ENCODE measurements around the gene BRD9.

BRD9 gene

DNA sequence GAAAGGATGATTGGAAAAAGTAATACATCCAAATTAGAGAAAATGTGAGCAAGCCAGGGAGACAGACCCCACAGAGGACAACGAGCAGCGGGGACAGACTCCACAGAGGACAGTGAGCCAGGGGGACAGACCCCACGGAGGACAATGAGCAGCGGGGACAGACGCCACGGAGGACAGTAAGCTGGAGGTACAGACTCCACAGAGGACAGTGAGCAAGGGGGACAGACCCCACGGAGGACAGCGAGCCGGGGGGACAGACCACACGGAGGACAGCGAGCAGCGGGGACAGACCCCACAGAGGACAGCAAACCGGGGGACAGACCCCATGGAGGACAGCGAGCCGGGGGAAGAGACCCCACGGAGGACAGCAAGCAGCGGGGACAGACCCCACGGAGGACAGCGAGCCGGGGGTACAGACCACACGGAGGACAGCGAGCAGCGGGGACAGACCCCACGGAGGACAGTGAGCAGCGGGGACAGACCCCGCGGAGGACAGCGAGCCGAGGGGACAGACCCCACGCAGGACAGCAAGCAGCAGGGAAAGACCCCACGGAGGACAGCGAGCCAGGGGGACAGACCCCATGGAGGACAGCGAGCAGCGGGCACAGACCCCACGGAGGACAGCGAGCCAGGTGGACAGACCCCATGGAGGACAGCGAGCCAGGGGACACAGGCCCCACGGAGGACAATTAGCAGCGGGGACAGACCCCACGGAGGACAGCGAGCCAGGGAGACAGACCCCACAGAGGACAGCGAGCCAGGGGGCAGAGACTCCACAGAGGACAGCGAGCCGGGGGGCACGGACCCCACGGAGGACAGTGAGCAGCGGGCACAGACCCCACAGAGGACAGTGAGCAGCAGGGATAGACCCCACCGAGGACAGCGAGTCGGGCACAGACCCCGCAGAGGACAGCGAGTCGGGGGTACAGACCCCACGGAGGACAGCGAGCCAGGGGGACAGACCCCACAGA, 39.9 kb downstream of the BRD9 start:
- DNase-seq (ENCODE audit: insufficient read length, low spot score) (no peak), FAIRE-seq (no peak)
- TF ChIP-seq, protein P1, sequence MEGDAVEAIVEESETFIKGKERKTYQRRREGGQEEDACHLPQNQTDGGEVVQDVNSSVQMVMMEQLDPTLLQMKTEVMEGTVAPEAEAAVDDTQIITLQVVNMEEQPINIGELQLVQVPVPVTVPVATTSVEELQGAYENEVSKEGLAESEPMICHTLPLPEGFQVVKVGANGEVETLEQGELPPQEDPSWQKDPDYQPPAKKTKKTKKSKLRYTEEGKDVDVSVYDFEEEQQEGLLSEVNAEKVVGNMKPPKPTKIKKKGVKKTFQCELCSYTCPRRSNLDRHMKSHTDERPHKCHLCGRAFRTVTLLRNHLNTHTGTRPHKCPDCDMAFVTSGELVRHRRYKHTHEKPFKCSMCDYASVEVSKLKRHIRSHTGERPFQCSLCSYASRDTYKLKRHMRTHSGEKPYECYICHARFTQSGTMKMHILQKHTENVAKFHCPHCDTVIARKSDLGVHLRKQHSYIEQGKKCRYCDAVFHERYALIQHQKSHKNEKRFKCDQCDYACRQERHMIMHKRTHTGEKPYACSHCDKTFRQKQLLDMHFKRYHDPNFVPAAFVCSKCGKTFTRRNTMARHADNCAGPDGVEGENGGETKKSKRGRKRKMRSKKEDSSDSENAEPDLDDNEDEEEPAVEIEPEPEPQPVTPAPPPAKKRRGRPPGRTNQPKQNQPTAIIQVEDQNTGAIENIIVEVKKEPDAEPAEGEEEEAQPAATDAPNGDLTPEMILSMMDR (IDR thresholded peaks at IDR 0.05; ENCODE audit: insufficient read depth, missing control alignments): no peak

DNA sequence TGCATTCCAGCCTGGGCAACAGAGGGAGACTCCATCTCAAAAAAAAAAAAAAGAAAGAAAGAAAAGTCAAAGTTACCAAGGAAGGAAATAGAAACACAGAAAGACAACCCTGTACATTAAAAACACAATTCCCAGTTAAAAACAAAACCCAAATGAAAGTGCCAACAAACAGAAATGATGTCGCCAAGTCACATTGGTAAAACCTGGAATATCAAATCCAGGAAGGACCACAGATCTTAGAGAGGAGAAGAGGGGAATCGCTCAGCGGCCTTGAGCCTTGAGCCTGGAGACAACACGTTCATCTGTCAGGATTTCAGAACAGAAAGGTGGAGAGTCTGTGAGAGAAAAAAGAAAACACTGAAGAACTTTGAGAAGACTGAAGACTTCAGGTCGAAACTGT, 40.6 kb downstream of the BRD9 start:
- TF ChIP-seq, protein P1 (IDR thresholded peaks at IDR 0.05; ENCODE audit: insufficient read depth, missing control alignments): no peak
- DNase-seq (ENCODE audit: insufficient read length, low spot score) (no peak), FAIRE-seq (no peak)

DNA sequence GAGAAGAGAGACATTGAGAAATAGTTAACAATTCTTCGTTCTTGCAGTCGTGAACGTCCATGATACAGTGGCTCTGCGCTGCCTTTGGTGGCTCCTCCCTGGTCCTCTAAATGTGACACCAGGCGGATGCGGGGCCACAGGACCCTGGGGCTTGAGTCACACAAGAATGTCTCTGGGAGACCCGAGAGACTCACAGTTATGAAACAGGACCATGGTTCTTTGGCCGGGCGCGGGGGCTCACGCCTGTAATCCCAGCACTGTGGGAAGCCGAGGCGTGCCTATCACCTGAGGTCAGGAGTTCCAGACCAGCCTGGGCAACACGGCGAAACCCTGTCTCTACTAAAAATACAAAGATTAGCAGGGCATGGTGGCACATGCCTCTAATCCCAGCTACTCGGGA, 41.0 kb downstream of the BRD9 start:
- FAIRE-seq (no peak), DNase-seq (ENCODE audit: insufficient read length, low spot score) (no peak)
- TF ChIP-seq, protein P1 (IDR thresholded peaks at IDR 0.05; ENCODE audit: insufficient read depth, missing control alignments): no peak

DNA sequence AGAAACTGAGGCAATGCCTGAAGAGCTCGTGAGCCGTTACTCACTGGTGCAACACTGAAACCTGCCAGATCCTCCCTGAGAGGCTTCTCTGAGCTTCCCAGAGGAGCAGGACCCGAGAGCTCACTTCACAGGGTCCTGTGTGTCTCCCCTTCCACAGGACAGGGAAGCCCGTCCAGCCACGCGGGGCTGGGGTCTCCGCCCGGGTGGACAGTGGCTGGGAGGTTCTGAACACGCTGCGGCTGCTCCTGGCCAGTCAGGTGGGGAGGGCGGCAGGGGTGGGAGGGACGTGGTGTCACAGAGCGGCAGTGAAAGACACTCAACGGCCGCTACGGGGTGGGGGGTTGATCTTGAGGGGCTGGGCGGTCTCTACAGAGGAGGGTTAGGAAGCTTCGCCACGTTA, 41.5 kb downstream of the BRD9 start:
- FAIRE-seq (no peak), DNase-seq (ENCODE audit: insufficient read length, low spot score) (no peak)
- TF ChIP-seq, protein P1 (IDR thresholded peaks at IDR 0.05; ENCODE audit: insufficient read depth, missing control alignments): no peak

DNA sequence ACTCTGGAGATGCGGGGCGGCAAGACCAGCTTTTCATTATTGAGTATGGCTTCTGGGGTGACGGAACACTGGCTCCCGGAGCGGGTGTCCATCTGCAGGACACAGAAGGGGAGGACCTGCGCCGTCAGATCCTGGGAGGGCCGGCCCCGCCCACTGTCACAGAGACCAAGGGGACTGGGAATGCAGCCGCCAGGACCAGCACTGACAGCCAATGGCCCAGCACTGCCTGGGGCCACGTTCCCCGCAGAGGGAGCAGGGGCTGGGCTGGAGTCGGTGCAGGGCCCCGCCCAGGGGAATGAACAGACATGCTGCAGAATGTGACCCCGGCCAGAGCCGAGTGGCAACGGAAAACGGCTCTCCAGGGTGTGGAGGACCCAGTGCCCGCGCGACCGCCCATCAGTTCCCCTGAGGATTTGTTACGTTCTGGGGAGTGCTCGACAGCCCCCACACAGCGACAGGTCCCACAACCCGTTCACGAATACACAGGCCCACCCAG, 42.0 kb downstream of the BRD9 start, which contains the start of gene ZDHHC11:
TSS of gene ZDHHC11 (minus strand) at position 476 of the 496 bp plus-strand sequence. CDS start at position 92, 384 bp downstream.
- no peak for DNase-seq (ENCODE audit: insufficient read length, low spot score)
- TF ChIP-seq, protein P1 (IDR thresholded peaks at IDR 0.05; ENCODE audit: insufficient read depth, missing control alignments): no peak
- FAIRE-seq: no peak

DNA sequence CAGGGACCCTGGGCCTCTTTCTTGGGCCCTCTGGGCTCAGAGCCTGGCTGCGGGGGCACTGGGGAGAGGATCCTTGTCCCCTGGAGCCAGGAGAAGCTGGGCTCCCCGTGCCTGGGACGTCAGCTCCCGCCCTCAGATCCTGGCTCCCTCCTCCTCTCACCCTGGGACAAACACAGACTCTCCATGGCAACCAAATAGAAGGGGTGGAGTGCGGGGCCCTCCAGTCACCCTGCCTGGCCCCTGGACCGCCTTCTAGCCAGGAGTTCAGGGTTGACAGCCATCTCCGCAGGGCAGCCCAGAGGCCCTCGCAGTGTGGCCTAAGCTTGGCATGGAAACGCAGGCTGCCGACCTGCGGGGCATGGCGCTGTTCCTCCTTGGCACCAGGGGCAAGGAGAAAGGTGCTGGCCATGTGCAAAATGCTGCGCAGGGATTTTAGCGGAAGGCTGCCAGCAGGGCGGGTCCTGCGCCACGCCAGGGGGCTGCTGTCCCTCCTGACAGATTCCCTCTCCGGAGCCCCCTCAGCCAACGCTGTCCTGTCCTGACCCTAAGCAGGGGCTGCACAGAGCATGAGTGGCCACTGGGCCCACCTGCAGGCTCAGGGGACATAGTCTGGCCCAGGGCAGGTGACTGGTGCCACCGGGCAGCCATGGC, 42.8 kb downstream of the BRD9 start:
- FAIRE-seq (no peak), DNase-seq (ENCODE audit: insufficient read length, low spot score) (no peak)
- TF ChIP-seq, protein P1 (IDR thresholded peaks at IDR 0.05; ENCODE audit: insufficient read depth, missing control alignments): no peak
